Activated naive CD8-positive, alpha-beta T cell treated with anti-CD3 and anti-CD28 coated beads, Interleukin-2, amount 50 U/mL, for 24 hours (primary cell): ENCODE data around the gene MAP7D3.

Experiments used
- ATAC-seq: fragments of 150-1000 bp; cut with Tn5 transposase; one replicate; pipeline ENCODE4 v1.10.0; 2021
- DNase-seq: peaks from one replicate; pipeline ENCODE4 v3.0.0; 2021
- H3K27ac Mint-ChIP-seq: one replicate; pipeline ENCODE4 v1.8.0; 2021; ENCODE audit warnings: mild to moderate bottlenecking, mixed read lengths
- H3K27me3 Mint-ChIP-seq: one replicate; pipeline ENCODE4 v1.8.0; 2021; ENCODE audit warnings: mixed read lengths
- H3K36me3 Mint-ChIP-seq: one replicate; pipeline ENCODE4 v1.8.0; 2021; ENCODE audit warnings: low read depth, mixed read lengths
- H3K4me1 Mint-ChIP-seq: one replicate; pipeline ENCODE4 v1.8.0; 2021; ENCODE audit warnings: mixed read lengths
- H3K4me3 Mint-ChIP-seq: one replicate; pipeline ENCODE4 v1.8.0; 2021; ENCODE audit warnings: mild to moderate bottlenecking, moderate library complexity, mixed read lengths
- H3K9me3 Mint-ChIP-seq: one replicate; pipeline ENCODE4 v1.8.0; 2021; ENCODE audit warnings: mixed read lengths

MAP7D3 gene

GRCh38 chrX:136221851-136222513, 29.2 kb downstream of the MAP7D3 start:
- DNase-seq (no peak), ATAC-seq (no peak)
- H3K36me3 Mint-ChIP-seq, result peaks cover 41% of the 10 kb centered on the region
- H3K9me3 Mint-ChIP-seq, result no peaks in the 10 kb centered on the region
- no peak overlapping the region for H3K4me3 Mint-ChIP-seq
- no peak overlapping the region for H3K27ac Mint-ChIP-seq
- no peaks in the 10 kb centered on the region for H3K27me3 Mint-ChIP-seq
- H3K4me1 Mint-ChIP-seq, result no peaks in the 10 kb centered on the region

- H3K27ac Mint-ChIP-seq, result no peak overlapping the region
- ATAC-seq (no peak), DNase-seq (no peak)
- peaks cover 38% of the 10 kb centered on the region for H3K36me3 Mint-ChIP-seq
- H3K4me1 Mint-ChIP-seq, result no peaks in the 10 kb centered on the region
- H3K9me3 Mint-ChIP-seq, result no peaks in the 10 kb centered on the region
- H3K4me3 Mint-ChIP-seq, result no peak overlapping the region
- no peaks in the 10 kb centered on the region for H3K27me3 Mint-ChIP-seq
These were observed 30.2 kb downstream of the MAP7D3 start for GRCh38 chrX:136220951-136221350.

GRCh38 chrX:136220540-136220939, 30.7 kb downstream of the MAP7D3 start:
- no peaks in the 10 kb centered on the region for H3K9me3 Mint-ChIP-seq
- H3K27ac Mint-ChIP-seq, result no peak overlapping the region
- H3K4me1 Mint-ChIP-seq, result peaks cover 2% of the 10 kb centered on the region
- H3K36me3 Mint-ChIP-seq, result peaks cover 34% of the 10 kb centered on the region
- no peak for ATAC-seq
- DNase-seq, result no peak
- H3K27me3 Mint-ChIP-seq, result no peaks in the 10 kb centered on the region
- no peak overlapping the region for H3K4me3 Mint-ChIP-seq

- no peak for DNase-seq
- H3K4me3 Mint-ChIP-seq, result no peak overlapping the region
- H3K27me3 Mint-ChIP-seq, result no peaks in the 10 kb centered on the region
- no peaks in the 10 kb centered on the region for H3K9me3 Mint-ChIP-seq
- no peak for ATAC-seq
- no peak overlapping the region for H3K27ac Mint-ChIP-seq
- peaks cover 31% of the 10 kb centered on the region for H3K36me3 Mint-ChIP-seq
- peaks cover 2% of the 10 kb centered on the region for H3K4me1 Mint-ChIP-seq
These were observed 31.3 kb downstream of the MAP7D3 start for GRCh38 chrX:136219893-136220292.

- H3K27ac Mint-ChIP-seq, result no peak overlapping the region
- H3K4me3 Mint-ChIP-seq, result no peak overlapping the region
- peaks cover 14% of the 10 kb centered on the region for H3K36me3 Mint-ChIP-seq
- ATAC-seq, result no peak
- no peak for DNase-seq
- no peaks in the 10 kb centered on the region for H3K27me3 Mint-ChIP-seq
- H3K9me3 Mint-ChIP-seq, result no peaks in the 10 kb centered on the region
- peaks cover 2% of the 10 kb centered on the region for H3K4me1 Mint-ChIP-seq
These were observed 35.6 kb downstream of the MAP7D3 start for GRCh38 chrX:136215559-136215958.

GRCh38 chrX:136214551-136214950, 36.6 kb downstream of the MAP7D3 start:
- Mint-ChIP-seq H3K27ac (no peak overlapping the region), H3K9me3 (no peaks in the 10 kb centered on the region)

GRCh38 chrX:136212557-136213111, 38.6 kb downstream of the MAP7D3 start:
- Mint-ChIP-seq H3K27me3 (no peaks in the 10 kb centered on the region), H3K27ac (no peak overlapping the region), H3K36me3 (peaks cover 4% of the 10 kb centered on the region), H3K4me1 (peaks cover 5% of the 10 kb centered on the region), H3K4me3 (no peak overlapping the region), H3K9me3 (no peaks in the 10 kb centered on the region)
- DNase-seq (no peak), ATAC-seq (no peak)

More at GRCh38 chrX:136214551-136214950, 36.6 kb downstream of the MAP7D3 start:
- DNase-seq, result no peak
- Mint-ChIP-seq H3K4me3 (no peak overlapping the region), H3K4me1 (peaks cover 3% of the 10 kb centered on the region), H3K27me3 (no peaks in the 10 kb centered on the region), H3K36me3 (peaks cover 12% of the 10 kb centered on the region)
- ATAC-seq, result no peak

- H3K27ac Mint-ChIP-seq, result no peak overlapping the region
- ATAC-seq, result no peak
- DNase-seq, result no peak
- no peaks in the 10 kb centered on the region for H3K9me3 Mint-ChIP-seq
- peaks cover 5% of the 10 kb centered on the region for H3K4me1 Mint-ChIP-seq
- no peaks in the 10 kb centered on the region for H3K27me3 Mint-ChIP-seq
- peaks cover 2% of the 10 kb centered on the region for H3K36me3 Mint-ChIP-seq
- H3K4me3 Mint-ChIP-seq, result no peak overlapping the region
These were observed 39.2 kb downstream of the MAP7D3 start for GRCh38 chrX:136211766-136212556.

GRCh38 chrX:136210806-136211205, 40.4 kb downstream of the MAP7D3 start:
- Mint-ChIP-seq H3K4me3 (no peak overlapping the region), H3K4me1 (peaks cover 8% of the 10 kb centered on the region), H3K27me3 (no peaks in the 10 kb centered on the region), H3K9me3 (no peaks in the 10 kb centered on the region), H3K27ac (no peak overlapping the region), H3K36me3 (peaks cover 1% of the 10 kb centered on the region)
- DNase-seq (no peak), ATAC-seq (no peak)

- Mint-ChIP-seq H3K4me1 (peaks cover 9% of the 10 kb centered on the region), H3K27me3 (no peaks in the 10 kb centered on the region), H3K36me3 (peaks cover 1% of the 10 kb centered on the region), H3K27ac (no peak overlapping the region), H3K9me3 (no peaks in the 10 kb centered on the region), H3K4me3 (no peak overlapping the region)
- ATAC-seq (no peak), DNase-seq (no peak)
These were observed 41.0 kb downstream of the MAP7D3 start for GRCh38 chrX:136210243-136210642.

- ATAC-seq (no peak), DNase-seq (no peak)
- peaks cover 1% of the 10 kb centered on the region for H3K36me3 Mint-ChIP-seq
- H3K27me3 Mint-ChIP-seq, result no peaks in the 10 kb centered on the region
- no peaks in the 10 kb centered on the region for H3K9me3 Mint-ChIP-seq
- H3K27ac Mint-ChIP-seq, result no peak overlapping the region
- H3K4me1 Mint-ChIP-seq, result peaks cover 13% of the 10 kb centered on the region
- H3K4me3 Mint-ChIP-seq, result no peak overlapping the region
These were observed 41.4 kb downstream of the MAP7D3 start for GRCh38 chrX:136209751-136210150.

GRCh38 chrX:136209016-136209738, 42.0 kb downstream of the MAP7D3 start:
- H3K4me1 Mint-ChIP-seq, result peaks cover 17% of the 10 kb centered on the region
- DNase-seq, result peak; percentile 14
- no peak overlapping the region for H3K27ac Mint-ChIP-seq
- no peak overlapping the region for H3K4me3 Mint-ChIP-seq
- ATAC-seq, result peak; percentile 36
- H3K9me3 Mint-ChIP-seq, result no peaks in the 10 kb centered on the region
- H3K36me3 Mint-ChIP-seq, result peaks cover 1% of the 10 kb centered on the region
- H3K27me3 Mint-ChIP-seq, result no peaks in the 10 kb centered on the region

GRCh38 chrX:136207546-136207945, 43.7 kb downstream of the MAP7D3 start:
- no peak for DNase-seq
- Mint-ChIP-seq H3K27ac (no peak overlapping the region), H3K27me3 (no peaks in the 10 kb centered on the region), H3K4me3 (no peak overlapping the region), H3K4me1 (peaks cover 33% of the 10 kb centered on the region), H3K9me3 (no peaks in the 10 kb centered on the region), H3K36me3 (peaks cover 1% of the 10 kb centered on the region)
- no peak for ATAC-seq

GRCh38 chrX:136206916-136207315, 44.3 kb downstream of the MAP7D3 start:
- no peak for DNase-seq
- Mint-ChIP-seq H3K36me3 (peaks cover 1% of the 10 kb centered on the region), H3K4me1 (peaks cover 33% of the 10 kb centered on the region)

More at GRCh38 chrX:136206916-136207315, 44.3 kb downstream of the MAP7D3 start:
- H3K9me3 Mint-ChIP-seq, result no peaks in the 10 kb centered on the region
- H3K27ac Mint-ChIP-seq, result no peak overlapping the region
- no peaks in the 10 kb centered on the region for H3K27me3 Mint-ChIP-seq
- ATAC-seq, result no peak
- H3K4me3 Mint-ChIP-seq, result no peak overlapping the region
